Fibroblast of skin of right biceps (primary cell): ENCODE data around the gene TBC1D4.
"Not testable (repeated sequence)": the region's sequence is repeated elsewhere in the genome, so short reads cannot be mapped to it uniquely, and the experiment has no call there.

ENCODE experiments used
- DNase-seq: peaks from one replicate; pipeline ENCODE4 v3.0.0-alpha.2; 2013

TBC1D4 gene

GRCh38 chr13:75312884-75313520, 169.0 kb downstream of the TBC1D4 start:
- DNase-seq, result no peak

- DNase-seq, result no peak
Measured at GRCh38 chr13:75309981-75310580, 171.9 kb downstream of the TBC1D4 start.

- DNase-seq, result no peak
Measured at GRCh38 chr13:75308222-75308621, 173.7 kb downstream of the TBC1D4 start.

DNA sequence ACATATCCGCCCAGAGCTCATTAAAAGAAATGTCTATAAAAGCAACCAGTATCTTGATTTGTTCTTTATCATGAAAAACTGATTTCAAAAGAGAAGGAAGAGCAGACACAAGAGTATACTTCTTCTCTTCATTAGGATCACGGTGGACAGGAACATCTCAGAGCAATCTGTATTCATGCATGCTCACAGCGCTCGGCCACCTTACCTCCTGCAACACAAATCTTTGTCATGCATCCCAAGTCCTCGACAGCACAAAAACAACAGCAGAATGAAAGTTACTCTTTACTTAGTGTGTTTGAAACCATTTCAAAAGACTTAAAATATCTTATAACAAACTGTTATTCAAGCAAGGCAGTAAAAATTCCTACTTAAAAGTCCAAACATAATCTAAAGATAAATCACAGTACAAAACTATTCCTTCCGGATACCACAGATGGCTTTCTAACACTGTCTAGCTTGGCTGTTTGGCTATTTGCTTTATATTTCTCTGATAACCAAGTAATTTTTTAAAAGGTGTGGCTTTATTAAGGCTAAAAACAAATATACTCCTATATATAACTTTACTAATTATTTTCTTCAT, 174.5 kb downstream of the TBC1D4 start:
- DNase-seq, result no peak

DNA sequence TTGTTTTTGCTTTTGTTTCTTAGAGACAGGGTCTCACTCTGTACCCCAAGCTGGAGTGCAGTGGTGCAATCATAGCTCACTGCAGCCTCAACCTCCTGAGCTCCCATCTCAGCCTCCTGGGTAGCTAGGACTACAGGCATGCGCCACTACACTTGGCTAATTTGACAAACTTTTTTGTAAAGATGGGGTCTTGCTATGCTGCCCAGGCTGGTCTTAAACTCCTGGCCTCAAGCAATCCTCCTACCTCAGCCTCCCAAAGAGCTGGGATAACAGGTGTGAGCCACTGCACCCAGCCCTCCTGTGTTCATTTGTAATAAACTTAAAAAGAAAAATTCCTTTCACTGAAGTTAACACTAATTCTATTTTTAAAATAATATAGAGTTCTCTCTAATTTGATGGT, 175.0 kb downstream of the TBC1D4 start:
- DNase-seq, result not testable (repeated sequence)

- no peak for DNase-seq
Measured at GRCh38 chr13:75305059-75305458, 176.9 kb downstream of the TBC1D4 start.

GRCh38 chr13:75303263-75303662, 178.7 kb downstream of the TBC1D4 start:
- no peak for DNase-seq

- DNase-seq, result no peak
Measured at GRCh38 chr13:75302071-75302698, 179.8 kb downstream of the TBC1D4 start.

DNA sequence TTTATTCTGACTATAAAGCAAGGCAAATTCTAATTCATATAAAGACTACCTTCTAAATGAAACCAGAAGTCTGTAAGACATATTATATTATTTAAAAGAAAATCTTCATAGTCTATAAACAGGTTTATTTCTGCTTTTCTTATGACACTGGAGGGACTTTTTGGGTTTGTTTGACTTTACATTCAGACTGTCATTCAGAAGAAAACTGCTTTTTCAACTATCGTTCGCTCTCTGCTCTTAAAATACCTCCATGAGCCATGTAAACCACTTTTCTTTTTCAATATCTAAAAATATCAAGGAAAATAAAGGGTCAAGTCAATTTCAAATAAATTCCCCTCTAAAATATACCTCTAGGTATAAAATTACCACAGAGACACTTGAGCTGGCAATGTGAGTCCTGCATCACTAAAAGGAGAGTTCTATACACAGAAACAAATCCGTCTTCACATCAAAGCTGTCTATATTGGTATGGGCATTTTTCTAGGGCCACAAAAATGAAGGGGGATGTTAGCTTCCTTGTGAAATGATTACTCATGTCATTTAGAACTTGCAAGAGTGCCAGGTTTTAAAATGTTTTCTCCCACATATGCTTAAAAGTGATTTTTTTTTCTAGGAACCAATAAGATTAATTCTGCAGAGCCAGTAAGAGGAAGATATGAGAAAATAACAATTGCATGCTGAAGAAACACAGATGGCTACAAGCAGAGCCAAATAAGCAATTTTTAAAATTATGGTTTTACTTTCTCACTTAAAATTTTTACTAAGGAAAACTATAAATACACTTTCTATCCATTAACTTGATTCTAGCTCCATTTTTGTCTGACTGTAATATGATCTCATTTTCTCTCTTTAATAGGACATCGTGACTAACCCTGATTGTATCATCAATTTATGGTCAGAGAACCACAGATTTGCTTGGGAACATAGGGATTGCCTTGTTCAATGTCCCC, 181.8 kb downstream of the TBC1D4 start:
- peak; percentile 72 for DNase-seq

GRCh38 chr13:75299246-75299645, 182.7 kb downstream of the TBC1D4 start:
- no peak for DNase-seq

DNA sequence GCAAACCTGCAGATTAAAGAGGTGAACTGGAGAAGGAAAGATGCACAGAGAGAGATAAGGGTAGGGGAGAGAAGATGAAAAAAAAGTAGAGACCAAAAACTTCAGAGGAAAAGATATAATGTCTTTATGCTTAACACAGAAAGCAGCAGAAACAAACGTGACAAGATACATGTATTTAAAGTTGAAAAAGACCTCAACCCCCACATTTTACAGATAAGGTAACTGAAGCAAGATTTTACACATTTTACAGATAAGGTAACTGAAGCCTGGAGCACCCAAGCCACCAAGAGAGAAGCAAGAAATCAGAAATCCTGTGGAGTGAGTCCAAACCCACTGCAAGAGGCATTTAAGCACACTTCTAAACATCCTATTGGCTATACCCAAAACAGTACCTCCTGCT, 185.3 kb downstream of the TBC1D4 start:
- no peak for DNase-seq

DNA sequence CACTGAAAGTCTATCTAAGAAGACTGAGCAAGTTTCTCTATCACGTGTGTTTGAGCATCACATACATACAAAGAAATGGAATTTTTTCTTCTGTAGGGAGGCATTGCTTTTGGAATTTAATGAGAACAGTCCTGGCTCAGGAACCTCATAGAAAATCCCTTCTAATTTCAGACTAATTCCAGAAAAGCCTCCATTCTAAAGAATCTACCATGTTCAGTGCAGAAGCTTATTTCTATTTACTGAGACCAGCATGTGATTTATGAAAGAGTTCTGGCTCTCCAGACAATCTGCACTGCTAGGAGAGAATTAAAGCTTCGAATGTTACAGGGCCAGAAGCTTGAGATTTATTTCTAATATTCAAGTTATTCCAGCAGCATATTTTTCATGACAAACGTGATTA, 186.8 kb downstream of the TBC1D4 start:
- no peak for DNase-seq

DNA sequence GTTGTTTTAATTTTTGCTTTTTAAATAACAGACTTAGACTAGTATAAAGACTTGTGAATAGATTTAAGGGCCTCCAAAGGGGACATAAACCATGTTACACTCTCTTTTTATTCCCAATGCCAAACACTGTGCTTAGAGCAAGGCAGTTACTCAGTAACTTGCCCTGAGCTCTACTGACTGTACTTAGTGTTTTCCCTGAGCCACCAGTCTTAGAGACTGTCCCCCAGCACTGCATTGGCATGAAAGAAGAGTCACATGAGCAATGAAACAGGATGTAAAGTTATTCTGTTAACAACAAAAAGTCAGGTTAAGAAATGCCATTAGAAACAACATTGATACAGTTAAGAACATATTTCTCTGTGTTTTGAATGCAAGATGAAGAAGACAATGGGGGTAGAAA, 187.9 kb downstream of the TBC1D4 start:
- no peak for DNase-seq

GRCh38 chr13:75285310-75285709, 196.7 kb downstream of the TBC1D4 start:
- no peak for DNase-seq

DNA sequence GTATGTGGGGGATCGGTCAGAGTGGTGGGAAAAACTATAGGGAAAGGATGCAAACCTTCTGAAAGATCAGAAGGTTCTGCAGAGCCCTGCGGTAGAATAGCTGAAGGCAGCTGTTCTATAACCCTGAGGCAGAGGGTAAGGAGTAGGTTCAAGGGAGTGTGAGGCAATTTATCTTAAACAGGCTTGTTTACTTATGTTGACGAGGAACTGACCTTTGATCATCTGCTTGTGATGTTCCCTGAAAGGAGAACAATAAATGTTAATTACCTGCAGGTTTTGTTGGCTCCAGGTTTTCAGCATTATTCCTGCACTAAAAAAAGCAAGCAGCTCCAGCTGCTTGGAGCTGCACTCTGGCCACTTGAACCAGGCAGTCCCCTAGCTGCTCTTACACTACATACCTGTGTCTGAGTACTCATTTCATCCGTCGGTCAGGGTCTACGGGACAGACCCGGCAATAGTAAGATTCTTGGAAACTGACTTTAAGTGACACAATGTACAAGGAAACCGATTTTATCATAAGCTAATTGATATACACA, 202.1 kb downstream of the TBC1D4 start:
- no peak for DNase-seq

- DNase-seq, result not testable (repeated sequence)
Measured at GRCh38 chr13:75273695-75274094, 208.3 kb downstream of the TBC1D4 start.

DNA sequence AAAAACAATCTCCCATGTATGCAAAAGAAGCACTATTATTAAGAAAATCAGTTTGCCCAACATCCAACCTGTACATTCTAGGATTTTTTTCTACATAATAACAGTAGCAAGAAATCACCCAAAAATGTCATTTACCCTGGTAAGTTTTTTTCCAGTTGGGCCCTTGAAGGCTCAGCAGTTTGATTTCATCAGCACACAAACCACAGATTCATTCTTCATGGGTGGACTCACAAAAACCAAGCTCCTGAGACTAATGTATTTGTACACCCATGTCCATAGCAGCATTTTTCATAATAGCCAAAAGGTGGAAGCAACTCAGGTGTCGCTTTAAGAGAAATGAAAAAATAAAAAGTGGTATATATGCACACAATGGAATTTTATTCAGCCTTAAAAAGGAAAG, 210.1 kb downstream of the TBC1D4 start:
- DNase-seq, result peak; percentile 53

- not testable (repeated sequence) for DNase-seq
Measured at GRCh38 chr13:75268481-75268880, 213.5 kb downstream of the TBC1D4 start.

DNA sequence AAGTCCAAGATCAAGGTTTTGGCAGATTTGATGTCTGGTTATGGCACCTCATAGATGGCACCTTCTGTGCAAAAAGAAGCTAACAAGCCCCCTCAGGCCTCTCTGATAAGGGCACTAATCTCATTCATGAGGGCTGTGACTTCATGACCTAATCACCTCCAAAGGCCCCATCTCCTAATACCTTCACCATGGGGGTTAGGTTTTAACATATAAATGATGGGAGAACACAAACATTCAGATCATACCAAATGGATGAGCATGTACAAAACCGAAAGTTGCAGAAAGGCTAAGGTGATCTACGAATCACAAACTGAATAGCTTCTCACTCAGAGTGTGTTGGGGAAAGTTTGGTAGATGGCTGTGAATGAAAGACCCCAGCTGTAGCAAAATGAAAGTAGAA, 217.4 kb downstream of the TBC1D4 start:
- DNase-seq, result peak; percentile 27

DNA sequence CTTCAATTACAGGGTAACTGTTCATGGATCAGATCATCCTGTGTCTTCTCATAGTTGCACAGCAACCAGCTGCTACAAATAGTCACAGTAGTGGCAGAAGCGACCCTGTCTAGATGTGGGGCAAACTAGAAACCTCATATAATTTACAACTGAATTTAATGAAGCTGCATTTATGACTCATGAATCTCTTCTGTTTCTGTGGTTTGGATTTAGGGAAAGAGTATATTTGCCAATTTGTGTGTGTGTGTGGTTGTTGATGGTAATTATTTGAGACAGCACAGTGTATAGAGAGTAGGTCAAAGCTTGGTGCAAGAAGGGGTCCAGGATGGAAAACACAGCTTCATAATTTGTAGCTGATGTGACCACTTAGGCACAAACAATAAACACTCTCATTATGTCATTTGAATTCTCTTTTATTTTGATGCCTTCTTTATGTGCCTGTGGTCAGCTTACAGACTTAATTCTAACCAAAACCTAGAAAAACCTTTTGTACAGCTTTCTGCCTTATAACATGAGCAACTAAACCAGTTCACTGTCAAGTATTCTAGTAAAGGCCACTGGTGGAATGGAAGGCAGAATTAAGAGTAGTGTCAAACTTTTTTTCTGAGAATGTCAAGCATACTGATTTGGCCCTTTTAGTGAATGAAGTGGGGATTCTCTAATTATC, 218.1 kb downstream of the TBC1D4 start:
- DNase-seq, result peak; percentile 70

DNA sequence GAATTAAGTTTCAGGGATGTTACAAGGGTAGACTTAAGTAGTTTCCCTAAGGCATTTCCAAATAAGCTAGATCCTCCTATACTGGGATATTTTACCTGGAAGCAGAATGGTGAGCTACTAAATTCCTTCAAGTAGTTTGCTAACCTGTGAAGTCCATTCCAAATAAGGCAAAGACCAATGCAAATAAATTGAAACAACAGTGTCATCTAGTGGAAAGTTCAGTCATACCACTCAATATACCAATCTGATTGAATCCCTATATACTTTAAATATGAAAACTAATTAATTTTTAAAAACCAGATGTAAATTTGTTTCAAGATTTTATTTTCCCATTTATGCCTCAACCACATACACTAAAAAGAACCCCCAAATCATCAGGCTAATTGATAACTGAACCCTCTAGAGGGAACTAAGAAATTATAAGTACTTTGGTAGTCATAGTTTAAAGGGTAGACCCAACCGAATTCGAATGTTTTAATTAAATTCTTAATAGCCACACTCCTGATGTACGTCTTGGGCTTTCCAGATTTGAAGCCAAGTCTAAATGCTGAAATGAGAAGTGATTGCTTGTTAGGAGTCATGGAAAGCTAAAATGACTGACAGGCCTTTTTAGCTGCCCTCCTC, 223.7 kb downstream of the TBC1D4 start:
- peak; percentile 50 for DNase-seq

DNA sequence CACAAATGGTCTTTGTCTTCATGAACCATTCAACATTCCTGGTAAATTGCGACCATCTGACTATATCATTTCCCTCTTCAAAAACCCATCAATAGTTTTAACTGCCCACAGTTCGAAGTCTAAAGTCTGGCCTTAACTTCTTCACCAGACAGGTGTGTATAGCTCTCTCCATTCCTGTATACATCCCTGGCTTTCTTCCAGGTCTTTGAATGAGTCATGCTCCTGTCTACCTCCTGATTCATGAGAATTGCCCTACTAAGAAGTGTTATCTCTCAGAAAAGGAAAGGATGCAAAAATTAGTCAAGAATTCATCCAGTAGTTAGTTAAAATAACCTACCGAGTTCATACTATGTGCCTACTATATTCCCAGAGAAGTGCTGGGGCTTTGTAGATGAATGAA, 225.0 kb downstream of the TBC1D4 start:
- DNase-seq, result peak; percentile 27
